OCI-LY1 (cell line): ENCODE data around the gene SIAE.

Experiments used
- EZH2 ChIP-seq: fragments of 200-600 bp; sonication (generic), shearing (Covaris generic); IDR thresholded peaks from 2 replicates; pipeline ENCODE4 v1.8.0; 2017; ENCODE audit warnings: borderline replicate concordance, mixed run types, mild to moderate bottlenecking, antibody characterized with exemption, low read length, moderate library complexity, mixed read lengths
- TF ChIP-seq, protein P1 (sequence below): fragments of 200-600 bp; sonication (generic), shearing (Covaris generic); IDR thresholded peaks from 2 replicates; pipeline ENCODE4 v1.5.1; 2017; ENCODE audit warnings: mild to moderate bottlenecking, antibody characterized with exemption, low read length, moderate library complexity, mixed read lengths

DNA sequence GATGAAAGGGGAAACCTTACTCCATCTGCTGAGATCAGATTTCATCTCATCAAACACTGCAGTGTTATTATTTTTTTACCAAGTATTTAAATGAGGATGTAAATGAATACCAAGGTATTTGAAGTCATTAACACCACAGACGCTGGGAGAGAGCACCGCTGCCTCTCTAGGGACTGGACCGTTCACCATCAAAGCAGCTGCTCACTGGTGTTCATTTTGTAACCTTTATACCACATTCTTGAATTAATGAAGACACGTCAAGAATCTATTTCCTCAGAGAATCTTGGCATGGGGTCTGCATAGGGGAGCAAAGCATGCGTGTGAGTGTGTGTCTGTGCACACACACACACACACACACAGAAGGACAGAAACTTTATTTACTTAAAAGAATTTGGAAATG, 15.6 kb downstream of the SIAE start:
- no peak for TF ChIP-seq EZH2
- TF ChIP-seq, protein P1, sequence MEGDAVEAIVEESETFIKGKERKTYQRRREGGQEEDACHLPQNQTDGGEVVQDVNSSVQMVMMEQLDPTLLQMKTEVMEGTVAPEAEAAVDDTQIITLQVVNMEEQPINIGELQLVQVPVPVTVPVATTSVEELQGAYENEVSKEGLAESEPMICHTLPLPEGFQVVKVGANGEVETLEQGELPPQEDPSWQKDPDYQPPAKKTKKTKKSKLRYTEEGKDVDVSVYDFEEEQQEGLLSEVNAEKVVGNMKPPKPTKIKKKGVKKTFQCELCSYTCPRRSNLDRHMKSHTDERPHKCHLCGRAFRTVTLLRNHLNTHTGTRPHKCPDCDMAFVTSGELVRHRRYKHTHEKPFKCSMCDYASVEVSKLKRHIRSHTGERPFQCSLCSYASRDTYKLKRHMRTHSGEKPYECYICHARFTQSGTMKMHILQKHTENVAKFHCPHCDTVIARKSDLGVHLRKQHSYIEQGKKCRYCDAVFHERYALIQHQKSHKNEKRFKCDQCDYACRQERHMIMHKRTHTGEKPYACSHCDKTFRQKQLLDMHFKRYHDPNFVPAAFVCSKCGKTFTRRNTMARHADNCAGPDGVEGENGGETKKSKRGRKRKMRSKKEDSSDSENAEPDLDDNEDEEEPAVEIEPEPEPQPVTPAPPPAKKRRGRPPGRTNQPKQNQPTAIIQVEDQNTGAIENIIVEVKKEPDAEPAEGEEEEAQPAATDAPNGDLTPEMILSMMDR: no peak
